CD4-positive, alpha-beta memory T cell (primary cell): ENCODE data around the gene CDH13. TPM values are rescaled to one million over a fixed set of nuclear protein-coding genes. Genes with fewer than 3 reads are reported as not detected.

Source experiments
- CTCF ChIA-PET: fragments of 350-600 bp; sonication (Branson Sonifier 250); formaldehyde crosslinking; loops from one replicate; lab custom pipeline; 2021; ENCODE audit warnings: inconsistent platforms; ENCODE audit not compliant: partially characterized antibody; lab: Charles Lee
- POLR2A ChIA-PET: fragments of 350-600 bp; sonication (Branson Sonifier 250); formaldehyde crosslinking; loops from one replicate; lab custom pipeline; 2021; ENCODE audit not compliant: partially characterized antibody; lab: Charles Lee
- DNase-seq, 5 donors: peaks; one replicate each; pipeline versions ENCODE4 v3.0.0 to v3.0.0-alpha.2; 2020 to 2022; ENCODE audit warnings: mixed read lengths in 1 of 5
- H3K27ac ChIP-seq: one replicate; pipeline ENCODE4 v1.7.0; 2013; ENCODE audit warnings: low read depth, low read length
- H3K27me3 ChIP-seq: 2 replicates; pipeline ENCODE4 v1.7.0; 2013; ENCODE audit warnings: mild to moderate bottlenecking, low read length, moderate library complexity; ENCODE audit not compliant: insufficient read depth
- H3K36me3 ChIP-seq: 2 replicates; pipeline ENCODE4 v1.7.0; 2013; ENCODE audit warnings: mild to moderate bottlenecking, low read length, moderate library complexity; ENCODE audit not compliant: insufficient read depth
- H3K4me1 ChIP-seq: 2 replicates; pipeline ENCODE4 v1.7.0; 2013; ENCODE audit warnings: mild to moderate bottlenecking, low read length, moderate library complexity; ENCODE audit not compliant: insufficient read depth
- H3K4me3 ChIP-seq, 2 donors: one replicate each; pipeline ENCODE4 v1.7.0; 2013; ENCODE audit warnings: low read length in 2 of 2, mild to moderate bottlenecking in 1 of 2
- H3K9me3 ChIP-seq, 2 donors: one replicate each; pipeline ENCODE4 v1.7.0; 2013; ENCODE audit warnings: low read length in 2 of 2, control low read depth in 1 of 2; ENCODE audit not compliant: control insufficient read depth in 1 of 2
- H3K27ac Mint-ChIP-seq, 7 donors: one replicate each; pipeline ENCODE4 v1.8.0; 2020 to 2021; ENCODE audit warnings: mixed read lengths in 7 of 7, mild to moderate bottlenecking in 6 of 7, inconsistent platforms in 3 of 7, moderate library complexity in 3 of 7
- H3K27me3 Mint-ChIP-seq, 2 donors: one replicate each; pipeline ENCODE4 v1.8.0; 2020 to 2021; ENCODE audit warnings: mixed read lengths in 2 of 2
- H3K36me3 Mint-ChIP-seq, 2 donors: one replicate each; pipeline ENCODE4 v1.8.0; 2020 to 2021; ENCODE audit warnings: mixed read lengths in 2 of 2, inconsistent platforms in 1 of 2, mild to moderate bottlenecking in 1 of 2
- H3K4me1 Mint-ChIP-seq, 4 donors: one replicate each; pipeline ENCODE4 v1.8.0; 2020 to 2021; ENCODE audit warnings: mixed read lengths in 4 of 4, mild to moderate bottlenecking in 1 of 4
- H3K4me3 Mint-ChIP-seq, 8 donors: one replicate each; pipeline ENCODE4 v1.8.0; 2020 to 2021; ENCODE audit warnings: mixed read lengths in 8 of 8, mild to moderate bottlenecking in 7 of 8, moderate library complexity in 6 of 8, inconsistent platforms in 3 of 8
- H3K9me3 Mint-ChIP-seq, 8 donors: one replicate each; pipeline ENCODE4 v1.8.0; 2020 to 2021; ENCODE audit warnings: mixed read lengths in 8 of 8, mild to moderate bottlenecking in 5 of 8, inconsistent platforms in 3 of 8, moderate library complexity in 1 of 8
- intact Hi-C: fragments of 100-400 bp; cut with micrococcal nuclease; formaldehyde crosslinking; loops from one replicate; pipeline ENCODE4 v1.15.1; 2023
- polyA plus RNA-seq, 2 donors: library from polyadenylated mRNA; unstranded; fragments of 300-500 nt; fragmentation: Illumina TruSeq; gene quantifications; one replicate each; pipeline ENCODE4 v1.2.3, GENCODE V29; 2021
- total RNA-seq, 2 experiments: library from RNA; stranded (reverse); gene quantifications; one replicate each; pipeline ENCODE4 v1.2.3, GENCODE V29; 2021

CDH13 gene
- total and polyA plus RNA-seq, 4 experiments from 2014 or later: not detected

DNA sequence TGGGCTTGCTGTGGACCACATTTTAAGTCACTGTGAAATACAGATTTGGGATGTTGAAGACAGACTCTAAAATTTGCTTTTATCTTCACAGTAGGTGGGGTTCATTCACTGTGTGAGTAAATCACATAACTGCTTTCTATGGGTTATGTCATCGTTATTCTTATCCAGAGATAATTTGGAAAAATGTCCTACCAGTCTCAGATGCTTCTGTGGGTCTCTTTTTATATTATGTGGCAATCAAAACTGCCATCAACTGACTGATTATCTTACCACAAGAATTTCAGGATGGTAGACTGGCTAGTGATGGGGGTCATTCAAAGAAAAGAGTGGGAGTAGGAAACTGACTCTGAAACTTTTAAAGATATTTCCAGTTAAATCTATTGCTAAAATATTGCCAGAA is 1184.1 kb downstream of the CDH13 start:
- Mint-ChIP-seq H3K27me3 (no peaks in the 10 kb centered on the region), H3K27ac (peak overlapping the region in 2 of 7 donors; percentile 32 to 77), H3K36me3 (peaks cover 29 to 38% of the 10 kb centered on the region in 2 donors), H3K9me3 (no peaks in the 10 kb centered on the region), H3K4me3 (peak overlapping the region in 4 of 8 donors; percentile 21 to 58 (median 39)), H3K4me1 (peaks cover 20 to 57% (median 33%) of the 10 kb centered on the region in 4 donors)
- Histone ChIP-seq H3K4me1 (peaks cover 35% of the 10 kb centered on the region), H3K9me3 (no peaks in the 10 kb centered on the region), H3K27ac (no peak overlapping the region), H3K4me3 (no peak overlapping the region), H3K27me3 (no peaks in the 10 kb centered on the region), H3K36me3 (peaks cover 23% of the 10 kb centered on the region)
- intact Hi-C loops: no loop called here
- ChIA-PET POLR2A (no interaction called here), CTCF (no interaction called here)
- DNase-seq: no peak

- H3K27me3 Mint-ChIP-seq: no peaks in the 10 kb centered on the region
- H3K27me3 ChIP-seq: no peaks in the 10 kb centered on the region
- peaks cover 6 to 26% (median 16%) of the 10 kb centered on the region in 4 donors for H3K4me1 Mint-ChIP-seq
- CTCF ChIA-PET: interaction anchor here (0.8 to 2.5 kb wide), 5 partner anchors 11 to 373 kb away, joined by 3 to 13 read pairs (median 5); partner anchors contain the start of gene TAF1C
- peaks cover 23% of the 10 kb centered on the region for H3K36me3 ChIP-seq
- no peak overlapping the region for H3K4me3 Mint-ChIP-seq
- H3K9me3 Mint-ChIP-seq: no peaks in the 10 kb centered on the region
- H3K27ac Mint-ChIP-seq: peak overlapping the region in 1 of 7 donors; percentile 42
- POLR2A ChIA-PET: interaction anchor here (1.1 kb wide), 1 partner anchor 9 kb away, joined by 3 read pairs; no protein-coding TSS in a partner anchor
- H3K9me3 ChIP-seq: no peaks in the 10 kb centered on the region
- intact Hi-C loops: no loop called here
- H3K27ac ChIP-seq: no peak overlapping the region
- peaks cover 26 to 27% of the 10 kb centered on the region in 2 donors for H3K36me3 Mint-ChIP-seq
- H3K4me3 ChIP-seq: no peak overlapping the region
- peaks cover 28% of the 10 kb centered on the region for H3K4me1 ChIP-seq
- no peak for DNase-seq
Observed at GRCh38 chr16:83813823-83814658, 1187.3 kb downstream of the CDH13 start.

DNA sequence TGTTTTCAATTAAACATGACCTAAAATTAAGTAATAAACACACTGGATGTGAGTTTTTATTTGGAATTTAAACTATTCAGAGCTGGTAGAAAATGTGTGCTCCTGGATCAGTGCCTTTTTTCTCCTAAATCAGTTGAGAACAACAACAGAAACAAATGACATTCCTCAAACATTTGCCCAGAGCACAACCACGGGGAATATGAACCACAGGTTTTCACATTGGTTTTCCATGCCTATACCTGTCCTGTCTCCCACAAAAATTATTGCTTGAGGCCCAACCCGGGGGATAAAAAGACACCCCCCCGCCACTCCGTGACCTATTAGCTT is 1187.9 kb downstream of the CDH13 start:
- H3K4me3 ChIP-seq: no peak overlapping the region
- H3K27me3 ChIP-seq: no peaks in the 10 kb centered on the region
- intact Hi-C loops: no loop called here
- ChIA-PET POLR2A (interaction anchor here (1.1 kb wide), 1 partner anchor 9 kb away, joined by 3 read pairs; no protein-coding TSS in a partner anchor), CTCF (interaction anchor here (0.8 to 2.5 kb wide), 3 partner anchors 10 to 372 kb away, joined by 3 to 13 read pairs (median 7); partner anchors contain the start of gene TAF1C)
- no peak overlapping the region for H3K27ac ChIP-seq
- H3K36me3 ChIP-seq: peaks cover 23% of the 10 kb centered on the region
- H3K9me3 ChIP-seq: no peaks in the 10 kb centered on the region
- DNase-seq: no peak
- Mint-ChIP-seq H3K27me3 (no peaks in the 10 kb centered on the region), H3K27ac (no peak overlapping the region), H3K4me3 (no peak overlapping the region), H3K4me1 (peaks cover 4 to 20% (median 12%) of the 10 kb centered on the region in 4 donors), H3K9me3 (no peaks in the 10 kb centered on the region), H3K36me3 (peaks cover 24% of the 10 kb centered on the region in 2 donors)
- peaks cover 22% of the 10 kb centered on the region for H3K4me1 ChIP-seq

- peaks cover 0 to 1% (median 0%) of the 10 kb centered on the region in 4 donors for H3K4me1 Mint-ChIP-seq
- intact Hi-C loops: no loop called here
- no peaks in the 10 kb centered on the region for H3K4me1 ChIP-seq
- ChIA-PET POLR2A (no interaction called here), CTCF (no interaction called here)
- H3K27me3 ChIP-seq: no peaks in the 10 kb centered on the region
- H3K27ac Mint-ChIP-seq: no peak overlapping the region
- peaks cover 11% of the 10 kb centered on the region for H3K36me3 ChIP-seq
- peaks cover under 1% of the 10 kb centered on the region in 2 donors for H3K27me3 Mint-ChIP-seq
- no peak overlapping the region for H3K4me3 ChIP-seq
- no peaks in the 10 kb centered on the region for H3K9me3 Mint-ChIP-seq
- no peak overlapping the region for H3K4me3 Mint-ChIP-seq
- H3K9me3 ChIP-seq: no peaks in the 10 kb centered on the region
- H3K36me3 Mint-ChIP-seq: peaks cover 11 to 12% of the 10 kb centered on the region in 2 donors
- no peak overlapping the region for H3K27ac ChIP-seq
- no peak for DNase-seq
Observed at GRCh38 chr16:83817022-83817421, 1190.3 kb downstream of the CDH13 start.

GRCh38 chr16:83818276-83818675 is 1191.5 kb downstream of the CDH13 start:
- no peak overlapping the region for H3K27ac Mint-ChIP-seq
- DNase-seq: no peak
- H3K36me3 ChIP-seq: no peaks in the 10 kb centered on the region
- no peaks in the 10 kb centered on the region for H3K9me3 ChIP-seq
- no peaks in the 10 kb centered on the region for H3K4me1 Mint-ChIP-seq
- H3K4me3 ChIP-seq: no peak overlapping the region
- CTCF ChIA-PET: no interaction called here
- H3K4me3 Mint-ChIP-seq: no peak overlapping the region
- H3K27ac ChIP-seq: no peak overlapping the region
- no peaks in the 10 kb centered on the region for H3K4me1 ChIP-seq
- peaks cover 0 to under 1% of the 10 kb centered on the region in 2 donors for H3K36me3 Mint-ChIP-seq
- POLR2A ChIA-PET: no interaction called here
- no peaks in the 10 kb centered on the region for H3K9me3 Mint-ChIP-seq
- intact Hi-C loops: no loop called here
- H3K27me3 ChIP-seq: no peaks in the 10 kb centered on the region
- H3K27me3 Mint-ChIP-seq: peaks cover 3 to 10% of the 10 kb centered on the region in 2 donors

DNA sequence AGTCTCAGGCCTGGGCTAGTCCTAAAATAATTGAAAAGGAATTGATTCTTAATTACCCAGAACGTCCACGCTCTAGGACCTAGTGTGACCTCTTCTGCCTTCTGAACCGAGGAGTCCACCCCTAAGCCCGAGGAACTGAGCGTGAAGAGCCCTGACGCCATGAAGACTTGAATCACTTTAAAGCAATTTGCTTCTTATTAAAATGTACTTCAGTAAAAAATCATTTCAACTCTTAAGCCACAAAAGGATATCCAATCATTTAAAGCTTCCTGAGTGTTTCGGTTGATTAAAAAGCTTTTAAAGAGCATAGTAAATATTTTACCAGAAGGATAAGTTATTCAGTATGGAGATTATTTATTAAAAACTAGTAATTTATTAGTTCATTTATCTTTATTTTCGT is 1192.6 kb downstream of the CDH13 start:
- Histone ChIP-seq H3K4me3 (no peak overlapping the region), H3K36me3 (no peaks in the 10 kb centered on the region), H3K9me3 (no peaks in the 10 kb centered on the region), H3K27ac (no peak overlapping the region), H3K27me3 (no peaks in the 10 kb centered on the region), H3K4me1 (no peaks in the 10 kb centered on the region)
- ChIA-PET CTCF (no interaction called here), POLR2A (no interaction called here)
- no peaks in the 10 kb centered on the region for H3K4me1 Mint-ChIP-seq
- no peak for DNase-seq
- H3K27me3 Mint-ChIP-seq: peaks cover 3 to 10% of the 10 kb centered on the region in 2 donors
- no peak overlapping the region for H3K4me3 Mint-ChIP-seq
- intact Hi-C loops: no loop called here
- H3K27ac Mint-ChIP-seq: no peak overlapping the region
- no peaks in the 10 kb centered on the region for H3K9me3 Mint-ChIP-seq
- no peaks in the 10 kb centered on the region for H3K36me3 Mint-ChIP-seq
